Muscle layer of colon (tissue), 2 donors: Measurements from ENCODE around the gene RNF150.
"Not testable (repeated sequence)": the region's sequence is repeated elsewhere in the genome, so short reads cannot be mapped to it uniquely, and the experiment has no call there.

Experiments used
- H3K27ac ChIP-seq: one replicate; pipeline ENCODE4 v1.7.0; 2013; ENCODE audit warnings: low read depth, mild to moderate bottlenecking, low read length, moderate library complexity
- H3K27me3 ChIP-seq, 2 donors: one replicate each; pipeline ENCODE4 v1.7.0; 2013; ENCODE audit warnings: low read length in 2 of 2, mild to moderate bottlenecking in 2 of 2; ENCODE audit not compliant: insufficient read depth in 2 of 2, control insufficient read depth in 1 of 2
- H3K36me3 ChIP-seq: one replicate; pipeline ENCODE4 v1.7.0; 2013; ENCODE audit warnings: mild to moderate bottlenecking, low read length; ENCODE audit not compliant: insufficient read depth
- H3K4me1 ChIP-seq: one replicate; pipeline ENCODE4 v1.7.0; 2013; ENCODE audit warnings: mild to moderate bottlenecking, low read length; ENCODE audit not compliant: insufficient read depth
- H3K4me3 ChIP-seq, 2 donors: one replicate each; pipeline ENCODE4 v1.7.0; 2013; ENCODE audit warnings: low read length in 2 of 2, low read depth in 1 of 2, mild to moderate bottlenecking in 1 of 2, moderate library complexity in 1 of 2
- H3K9ac ChIP-seq: one replicate; pipeline ENCODE4 v1.7.0; 2013; ENCODE audit warnings: low read length
- H3K9me3 ChIP-seq: one replicate; pipeline ENCODE4 v1.7.0; 2013; ENCODE audit warnings: mild to moderate bottlenecking, low read length
- donor health status: abdominal sarcoma.
- donor health status: Adenocarcinoma of cecum.

Gene RNF150

GRCh38 chr4:140834839-140835495 lies 298.3 kb downstream of the RNF150 start:
- H3K27ac ChIP-seq: peak overlapping the region; percentile 13
- H3K36me3 ChIP-seq: no peaks in the 10 kb centered on the region
- H3K9ac ChIP-seq: no peak overlapping the region
- no peak overlapping the region for H3K4me3 ChIP-seq
- H3K9me3 ChIP-seq: no peaks in the 10 kb centered on the region
- H3K4me1 ChIP-seq: peaks cover 21% of the 10 kb centered on the region
- no peaks in the 10 kb centered on the region for H3K27me3 ChIP-seq

- no peak overlapping the region for H3K27ac ChIP-seq
- no peaks in the 10 kb centered on the region for H3K27me3 ChIP-seq
- H3K9ac ChIP-seq: no peak overlapping the region
- no peaks in the 10 kb centered on the region for H3K36me3 ChIP-seq
- no peak overlapping the region for H3K4me3 ChIP-seq
- H3K9me3 ChIP-seq: no peaks in the 10 kb centered on the region
- peaks cover 14% of the 10 kb centered on the region for H3K4me1 ChIP-seq
Measured at GRCh38 chr4:140833280-140833679, 300.0 kb downstream of the RNF150 start.

GRCh38 chr4:140829825-140830224 lies 303.4 kb downstream of the RNF150 start:
- Histone ChIP-seq H3K4me3 (no peak overlapping the region), H3K27ac (no peak overlapping the region), H3K9ac (no peak overlapping the region), H3K4me1 (peaks cover 5% of the 10 kb centered on the region), H3K9me3 (no peaks in the 10 kb centered on the region), H3K27me3 (no peaks in the 10 kb centered on the region), H3K36me3 (no peaks in the 10 kb centered on the region)

GRCh38 chr4:140826701-140827027 lies 306.6 kb downstream of the RNF150 start:
- Histone ChIP-seq H3K27ac (no peak overlapping the region), H3K4me1 (no peaks in the 10 kb centered on the region), H3K27me3 (no peaks in the 10 kb centered on the region), H3K9me3 (no peaks in the 10 kb centered on the region), H3K9ac (no peak overlapping the region), H3K36me3 (no peaks in the 10 kb centered on the region), H3K4me3 (no peak overlapping the region)

GRCh38 chr4:140820520-140820919 lies 312.7 kb downstream of the RNF150 start:
- H3K4me3 ChIP-seq, H3K9ac ChIP-seq, H3K27ac ChIP-seq, H3K4me1 ChIP-seq, H3K36me3 ChIP-seq, H3K27me3 ChIP-seq, H3K9me3 ChIP-seq: not testable (repeated sequence)

- H3K4me1 ChIP-seq: no peaks in the 10 kb centered on the region
- no peak overlapping the region for H3K4me3 ChIP-seq
- H3K27me3 ChIP-seq: no peaks in the 10 kb centered on the region
- no peaks in the 10 kb centered on the region for H3K9me3 ChIP-seq
- no peak overlapping the region for H3K27ac ChIP-seq
- no peak overlapping the region for H3K9ac ChIP-seq
- H3K36me3 ChIP-seq: no peaks in the 10 kb centered on the region
Measured at GRCh38 chr4:140819610-140820009, 313.7 kb downstream of the RNF150 start.

GRCh38 chr4:140818433-140818832 lies 314.8 kb downstream of the RNF150 start:
- Histone ChIP-seq H3K4me3 (no peak overlapping the region), H3K27ac (no peak overlapping the region), H3K36me3 (no peaks in the 10 kb centered on the region), H3K27me3 (no peaks in the 10 kb centered on the region), H3K9me3 (no peaks in the 10 kb centered on the region), H3K4me1 (no peaks in the 10 kb centered on the region), H3K9ac (no peak overlapping the region)

GRCh38 chr4:140816806-140817510 lies 316.3 kb downstream of the RNF150 start:
- H3K36me3 ChIP-seq: no peaks in the 10 kb centered on the region
- no peaks in the 10 kb centered on the region for H3K4me1 ChIP-seq
- no peaks in the 10 kb centered on the region for H3K9me3 ChIP-seq
- no peaks in the 10 kb centered on the region for H3K27me3 ChIP-seq
- H3K4me3 ChIP-seq: no peak overlapping the region
- no peak overlapping the region for H3K27ac ChIP-seq
- H3K9ac ChIP-seq: no peak overlapping the region

GRCh38 chr4:140813804-140814203 lies 319.5 kb downstream of the RNF150 start:
- Histone ChIP-seq H3K9ac (no peak overlapping the region), H3K27ac (no peak overlapping the region), H3K4me1 (no peaks in the 10 kb centered on the region), H3K4me3 (no peak overlapping the region), H3K27me3 (no peaks in the 10 kb centered on the region), H3K9me3 (no peaks in the 10 kb centered on the region), H3K36me3 (no peaks in the 10 kb centered on the region)

GRCh38 chr4:140812916-140813315 lies 320.4 kb downstream of the RNF150 start:
- H3K4me3 ChIP-seq: no peak overlapping the region

GRCh38 chr4:140811429-140811828 lies 321.8 kb downstream of the RNF150 start:
- Histone ChIP-seq H3K27me3 (no peaks in the 10 kb centered on the region), H3K9me3 (no peaks in the 10 kb centered on the region), H3K4me3 (no peak overlapping the region), H3K27ac (no peak overlapping the region), H3K4me1 (peaks cover 5% of the 10 kb centered on the region), H3K9ac (no peak overlapping the region), H3K36me3 (no peaks in the 10 kb centered on the region)

More at GRCh38 chr4:140812916-140813315, 320.4 kb downstream of the RNF150 start:
- no peak overlapping the region for H3K27ac ChIP-seq
- no peaks in the 10 kb centered on the region for H3K27me3 ChIP-seq
- no peaks in the 10 kb centered on the region for H3K36me3 ChIP-seq
- H3K9ac ChIP-seq: no peak overlapping the region
- H3K9me3 ChIP-seq: no peaks in the 10 kb centered on the region
- peaks cover 3% of the 10 kb centered on the region for H3K4me1 ChIP-seq

GRCh38 chr4:140810591-140811169 lies 322.6 kb downstream of the RNF150 start:
- not testable (repeated sequence) for H3K27me3 ChIP-seq, H3K36me3 ChIP-seq, H3K9me3 ChIP-seq

More at GRCh38 chr4:140810591-140811169, 322.6 kb downstream of the RNF150 start:
- H3K4me1 ChIP-seq, H3K4me3 ChIP-seq, H3K27ac ChIP-seq, H3K9ac ChIP-seq: not testable (repeated sequence)
